Measurements from ENCODE around the gene VPS41.

- no peak for TF ChIP-seq ATF3 (IDR thresholded peaks at IDR 0.05; ENCODE audit: borderline replicate concordance, extremely low read depth, low read depth, low read length)
- TF ChIP-seq CTCF (IDR thresholded peaks at IDR 0.05 in 2 of 3, conservative IDR thresholded peaks at IDR 0.05 in 1 of 3; ENCODE audit: control insufficient read depth in 2 of 3, extremely low read depth in 1 of 3, insufficient read depth in 1 of 3, low read depth in 3 of 3, low read length in 3 of 3), result no peak
- no peak for TF ChIP-seq E4F1 (IDR thresholded peaks at IDR 0.05; ENCODE audit: borderline replicate concordance, partially characterized antibody)
- no peak for TF ChIP-seq EP300 (IDR thresholded peaks at IDR 0.05; ENCODE audit: borderline replicate concordance in 1 of 2, control insufficient read depth in 1 of 2, low read depth in 2 of 2, low read length in 2 of 2)
- no peak for TF ChIP-seq POLR2AphosphoS5 (IDR thresholded peaks at IDR 0.05; ENCODE audit: low read length)
These were observed 165.1 kb downstream of the VPS41 start for GRCh38 chr7:38743899-38744298.
